Measurements from ENCODE around the gene VWA2. TPM values are rescaled to one million over a fixed set of nuclear protein-coding genes. Genes with fewer than 3 reads are reported as not detected.

Gene VWA2
- total and polyA plus RNA-seq, 10 of the 15 experiments (the other 5 are each of a cell fraction or from before 2014, with no cell fraction given) = 0.03 TPM; not detected in 9

- CTCF ChIA-PET = no interaction called here
- DNase-seq (ENCODE audit: low read depth, low spot score) (no peak), ATAC-seq (no peak), FAIRE-seq (no peak)
- Histone ChIP-seq H3K27ac (ENCODE audit: control insufficient read depth, insufficient read depth) (no peak overlapping the region), H3K9ac (ENCODE audit: control insufficient read depth, insufficient read depth, low read length) (no peak overlapping the region), H3K27me3 (replicated peaks in 1 of 2; ENCODE audit: control insufficient read depth in 2 of 2, insufficient read depth in 2 of 2, low read length in 1 of 2) (peaks cover 0 to 3% of the 10 kb centered on the region in 2 experiments; a peak in 1 of 4 replicates), H3K4me2 (ENCODE audit: control insufficient read depth, insufficient read depth) (no peak overlapping the region), H3K9me3 (replicated peaks; ENCODE audit: control insufficient read depth, insufficient read depth, low read length) (no peaks in the 10 kb centered on the region), H4K20me1 (ENCODE audit: control insufficient read depth, insufficient read depth) (no peaks in the 10 kb centered on the region), H3K4me3 (no peak overlapping the region), H3K4me1 (ENCODE audit: control insufficient read depth, insufficient read depth, low read length) (no peaks in the 10 kb centered on the region; the same call in 1 of the 2 replicates), H3K36me3 (ENCODE audit: control insufficient read depth in 2 of 2, insufficient read depth in 2 of 2, low read length in 1 of 2) (no peaks in the 10 kb centered on the region), H3K79me2 (ENCODE audit: control insufficient read depth, insufficient read depth, low read length) (no peaks in the 10 kb centered on the region), H2AFZ (ENCODE audit: control insufficient read depth, low read depth, low read length) (no peak overlapping the region)
- WGBS (ENCODE audit: insufficient coverage, insufficient replicate concordance, low lambda C conversion rate, missing lambda C conversion rate) = 84% methylated on average over 8 of the region's 8 CpGs
- in situ Hi-C loops (cut with MboI) (loop anchor here (25.0 kb wide), 1 partner anchor 248 kb away; no protein-coding TSS in a partner anchor), intact Hi-C loops (cut with micrococcal nuclease; ENCODE audit: unreplicated experiment) (no loop called here)
- POLR2A ChIA-PET = no interaction called here
- RAD21 ChIA-PET (ENCODE audit: unreplicated experiment) = interaction anchor here (1.0 kb wide), 1 partner anchor 317 kb away, joined by 3 read pairs; no protein-coding TSS in a partner anchor
- BruUV-seq (replicated peaks) = no TSS peak
- SMC1A ChIA-PET (ENCODE audit: uncharacterized antibody, unreplicated experiment) = no interaction called here
- TF ChIP-seq E2F4 (IDR thresholded peaks at IDR 0.05; ENCODE audit: low read depth, low read length) (no peak), MTA3 (IDR thresholded peaks at IDR 0.05; ENCODE audit: borderline replicate concordance, low read length) (no peak), CBX3 (IDR thresholded peaks at IDR 0.05; ENCODE audit: borderline replicate concordance, low read depth) (no peak), WRNIP1 (IDR thresholded peaks at IDR 0.05; ENCODE audit: borderline replicate concordance, low read depth, low read length) (no peak), CUX1 (IDR thresholded peaks at IDR 0.05; ENCODE audit: insufficient replicate concordance, low read depth, low read length) (no peak), HDAC6 (IDR thresholded peaks at IDR 0.05; ENCODE audit: unreplicated experiment) (no peak), POLR2AphosphoS5 (IDR thresholded peaks at IDR 0.05; ENCODE audit: low read length) (no peak), BHLHE40 (IDR thresholded peaks at IDR 0.05; ENCODE audit: borderline replicate concordance in 1 of 2, low read depth in 2 of 2, low read length in 1 of 2) (no peak), ZSCAN29 (IDR thresholded peaks at IDR 0.05) (no peak), EED (IDR thresholded peaks at IDR 0.05; ENCODE audit: low read depth) (no peak), ZNF207 (IDR thresholded peaks at IDR 0.05; ENCODE audit: borderline replicate concordance) (no peak), MLLT1 (IDR thresholded peaks at IDR 0.05) (no peak), EP300 (IDR thresholded peaks at IDR 0.05; ENCODE audit: borderline replicate concordance in 1 of 2, control insufficient read depth in 1 of 2, low read depth in 2 of 2, low read length in 2 of 2) (no peak), RAD21 (IDR thresholded peaks at IDR 0.05; ENCODE audit: insufficient read depth, low read depth, low read length) (no peak)
These were observed 49.4 kb upstream of the VWA2 start for GRCh38 chr10:114189700-114190099.
